ENCODE results near the gene MAVS.

DNA sequence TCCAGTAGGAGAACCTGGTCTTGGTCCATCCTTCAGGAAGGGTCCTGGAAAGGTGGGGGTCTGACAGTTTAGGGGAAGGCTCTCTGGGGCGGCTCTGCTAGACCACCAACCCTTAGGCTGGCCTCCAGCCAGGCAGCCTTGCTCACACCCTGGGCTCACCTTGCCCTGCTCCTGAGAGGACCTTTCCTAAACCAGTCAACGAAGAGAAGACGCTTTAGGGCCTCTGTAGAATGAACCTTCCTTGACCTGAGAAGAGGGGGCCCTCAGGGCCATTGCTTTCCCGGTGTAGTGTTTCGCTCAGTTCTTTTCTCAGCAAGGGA is 49.4 kb upstream of the MAVS start:
- no peak for TF ChIP-seq POLR2A (IDR thresholded peaks at IDR 0.05; ENCODE audit: low read depth, low read length)
- TF ChIP-seq, protein P1, sequence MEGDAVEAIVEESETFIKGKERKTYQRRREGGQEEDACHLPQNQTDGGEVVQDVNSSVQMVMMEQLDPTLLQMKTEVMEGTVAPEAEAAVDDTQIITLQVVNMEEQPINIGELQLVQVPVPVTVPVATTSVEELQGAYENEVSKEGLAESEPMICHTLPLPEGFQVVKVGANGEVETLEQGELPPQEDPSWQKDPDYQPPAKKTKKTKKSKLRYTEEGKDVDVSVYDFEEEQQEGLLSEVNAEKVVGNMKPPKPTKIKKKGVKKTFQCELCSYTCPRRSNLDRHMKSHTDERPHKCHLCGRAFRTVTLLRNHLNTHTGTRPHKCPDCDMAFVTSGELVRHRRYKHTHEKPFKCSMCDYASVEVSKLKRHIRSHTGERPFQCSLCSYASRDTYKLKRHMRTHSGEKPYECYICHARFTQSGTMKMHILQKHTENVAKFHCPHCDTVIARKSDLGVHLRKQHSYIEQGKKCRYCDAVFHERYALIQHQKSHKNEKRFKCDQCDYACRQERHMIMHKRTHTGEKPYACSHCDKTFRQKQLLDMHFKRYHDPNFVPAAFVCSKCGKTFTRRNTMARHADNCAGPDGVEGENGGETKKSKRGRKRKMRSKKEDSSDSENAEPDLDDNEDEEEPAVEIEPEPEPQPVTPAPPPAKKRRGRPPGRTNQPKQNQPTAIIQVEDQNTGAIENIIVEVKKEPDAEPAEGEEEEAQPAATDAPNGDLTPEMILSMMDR (IDR thresholded peaks at IDR 0.05; ENCODE audit: extremely low read depth in 1 of 2, insufficient read depth in 1 of 2, low read depth in 1 of 2, low read length in 2 of 2): no peak
- no peak for TF ChIP-seq EZH2 (IDR thresholded peaks at IDR 0.05; ENCODE audit: borderline replicate concordance, low read depth, low read length, severe bottlenecking)
- TF ChIP-seq FOS (IDR thresholded peaks at IDR 0.05; ENCODE audit: borderline replicate concordance, insufficient read depth, low read length): no peak
- TF ChIP-seq POLR2AphosphoS5 (IDR thresholded peaks at IDR 0.05; ENCODE audit: insufficient read depth, low read depth, low read length): no peak
